C4-2B (cell line): ENCODE results near the gene ATP13A3.

Experiments used
- ZFX ChIP-seq: fragments of 450-650 bp; IDR thresholded peaks from 2 replicates; pipeline ENCODE4 v1.6.1; 2017
- TF ChIP-seq, protein P1 (sequence below): fragments of 450-650 bp; conservative IDR thresholded peaks from 2 replicates; pipeline ENCODE4 v1.5.1; 2017; ENCODE audit warnings: mild to moderate bottlenecking

DNA sequence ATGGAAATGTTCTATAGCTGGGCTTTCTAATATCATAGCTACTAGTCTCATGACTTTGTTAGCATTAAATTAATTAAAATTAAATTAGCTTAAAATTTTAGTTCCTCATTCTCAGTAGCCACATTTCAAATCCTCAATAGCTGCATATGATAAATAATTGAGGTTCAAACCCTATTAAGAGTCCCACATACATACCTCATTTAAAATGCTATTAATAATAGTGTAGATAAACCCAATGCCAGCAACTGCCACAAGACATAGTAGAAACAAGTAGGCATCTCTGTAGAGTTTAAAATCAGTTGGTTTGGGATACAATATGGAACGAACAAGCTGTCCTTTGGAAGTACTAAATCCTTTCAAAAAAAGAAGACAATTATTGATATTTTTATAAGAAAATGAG lies 39.1 kb downstream of the ATP13A3 start:
- TF ChIP-seq, protein P1, sequence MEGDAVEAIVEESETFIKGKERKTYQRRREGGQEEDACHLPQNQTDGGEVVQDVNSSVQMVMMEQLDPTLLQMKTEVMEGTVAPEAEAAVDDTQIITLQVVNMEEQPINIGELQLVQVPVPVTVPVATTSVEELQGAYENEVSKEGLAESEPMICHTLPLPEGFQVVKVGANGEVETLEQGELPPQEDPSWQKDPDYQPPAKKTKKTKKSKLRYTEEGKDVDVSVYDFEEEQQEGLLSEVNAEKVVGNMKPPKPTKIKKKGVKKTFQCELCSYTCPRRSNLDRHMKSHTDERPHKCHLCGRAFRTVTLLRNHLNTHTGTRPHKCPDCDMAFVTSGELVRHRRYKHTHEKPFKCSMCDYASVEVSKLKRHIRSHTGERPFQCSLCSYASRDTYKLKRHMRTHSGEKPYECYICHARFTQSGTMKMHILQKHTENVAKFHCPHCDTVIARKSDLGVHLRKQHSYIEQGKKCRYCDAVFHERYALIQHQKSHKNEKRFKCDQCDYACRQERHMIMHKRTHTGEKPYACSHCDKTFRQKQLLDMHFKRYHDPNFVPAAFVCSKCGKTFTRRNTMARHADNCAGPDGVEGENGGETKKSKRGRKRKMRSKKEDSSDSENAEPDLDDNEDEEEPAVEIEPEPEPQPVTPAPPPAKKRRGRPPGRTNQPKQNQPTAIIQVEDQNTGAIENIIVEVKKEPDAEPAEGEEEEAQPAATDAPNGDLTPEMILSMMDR, result no peak
- no peak for TF ChIP-seq ZFX
